Bronchial epithelial cell (primary cell): ENCODE measurements around the gene SLC4A5. TPM values are rescaled to one million over a fixed set of nuclear protein-coding genes. Genes with fewer than 3 reads are reported as not detected.

Experiments used
- DNase-seq: peaks from one replicate; pipeline ENCODE4 v3.0.0-alpha.2; 2010; ENCODE audit warnings: low read depth
- FAIRE-seq: peaks from 2 replicates; lab custom pipeline; 2011; peaks lifted over from hg19 to GRCh38; lab: Jason Lieb, UNC
- H3K27me3 ChIP-seq: 2 replicates; pipeline ENCODE4 v1.5.1; 2011; ENCODE audit warnings: low read length; ENCODE audit not compliant: control insufficient read depth, insufficient read depth
- H3K36me3 ChIP-seq: 2 replicates; pipeline ENCODE4 v1.5.1; 2011; ENCODE audit warnings: low read length; ENCODE audit not compliant: control insufficient read depth, insufficient read depth
- H3K4me3 ChIP-seq: 2 replicates; pipeline ENCODE4 v1.5.1; 2011; ENCODE audit warnings: mild to moderate bottlenecking, low read depth, low read length, control low read depth
- total RNA-seq: library from RNA; depleted of rRNA; stranded (reverse); fragments of >200 nt; gene quantifications from 2 replicates; pipeline ENCODE4 v1.2.1, GENCODE V29; 2014
- TF ChIP-seq, protein P1 (sequence below): IDR thresholded peaks from 2 replicates; pipeline ENCODE4 v1.5.1; 2011; ENCODE audit warnings: mild to moderate bottlenecking, moderate library complexity, low read length, control low read depth, inconsistent platforms; ENCODE audit not compliant: insufficient read depth, severe bottlenecking

The SLC4A5 gene
- total RNA-seq, 1 donor from 2014 or later = under 0.01 TPM

DNA sequence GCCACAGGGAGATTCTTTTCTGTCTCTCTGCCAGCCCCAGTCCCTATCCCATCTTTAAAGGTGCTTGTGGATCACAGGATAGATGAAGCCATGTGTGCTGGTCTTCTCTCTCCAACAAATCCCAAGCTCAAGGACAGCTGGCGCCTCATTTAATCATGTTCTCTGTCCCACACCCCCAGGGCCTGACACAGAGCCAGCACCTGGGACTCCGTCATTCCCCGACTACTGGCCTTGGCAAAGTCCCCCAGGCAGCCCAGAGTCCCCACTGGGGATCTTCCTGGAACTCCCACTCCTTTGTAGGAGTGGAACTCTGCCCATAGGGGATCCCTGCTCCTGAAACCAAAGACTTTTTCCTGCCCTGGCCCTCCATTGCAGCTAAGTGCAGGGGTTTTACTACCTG, 84.0 kb downstream of the SLC4A5 start:
- FAIRE-seq (no peak), DNase-seq (no peak)
- Histone ChIP-seq H3K36me3 (no peaks in the 10 kb centered on the region), H3K4me3 (no peak overlapping the region), H3K27me3 (no peaks in the 10 kb centered on the region)
- TF ChIP-seq, protein P1, sequence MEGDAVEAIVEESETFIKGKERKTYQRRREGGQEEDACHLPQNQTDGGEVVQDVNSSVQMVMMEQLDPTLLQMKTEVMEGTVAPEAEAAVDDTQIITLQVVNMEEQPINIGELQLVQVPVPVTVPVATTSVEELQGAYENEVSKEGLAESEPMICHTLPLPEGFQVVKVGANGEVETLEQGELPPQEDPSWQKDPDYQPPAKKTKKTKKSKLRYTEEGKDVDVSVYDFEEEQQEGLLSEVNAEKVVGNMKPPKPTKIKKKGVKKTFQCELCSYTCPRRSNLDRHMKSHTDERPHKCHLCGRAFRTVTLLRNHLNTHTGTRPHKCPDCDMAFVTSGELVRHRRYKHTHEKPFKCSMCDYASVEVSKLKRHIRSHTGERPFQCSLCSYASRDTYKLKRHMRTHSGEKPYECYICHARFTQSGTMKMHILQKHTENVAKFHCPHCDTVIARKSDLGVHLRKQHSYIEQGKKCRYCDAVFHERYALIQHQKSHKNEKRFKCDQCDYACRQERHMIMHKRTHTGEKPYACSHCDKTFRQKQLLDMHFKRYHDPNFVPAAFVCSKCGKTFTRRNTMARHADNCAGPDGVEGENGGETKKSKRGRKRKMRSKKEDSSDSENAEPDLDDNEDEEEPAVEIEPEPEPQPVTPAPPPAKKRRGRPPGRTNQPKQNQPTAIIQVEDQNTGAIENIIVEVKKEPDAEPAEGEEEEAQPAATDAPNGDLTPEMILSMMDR = no peak

- DNase-seq (no peak), FAIRE-seq (no peak)
- TF ChIP-seq, protein P1 = no peak
- Histone ChIP-seq H3K4me3 (no peak overlapping the region), H3K27me3 (no peaks in the 10 kb centered on the region), H3K36me3 (no peaks in the 10 kb centered on the region)
These were observed 87.5 kb downstream of the SLC4A5 start for GRCh38 chr2:74255660-74256213.

- Histone ChIP-seq H3K27me3 (no peaks in the 10 kb centered on the region), H3K36me3 (no peaks in the 10 kb centered on the region), H3K4me3 (no peak overlapping the region)
- TF ChIP-seq, protein P1 = no peak
- FAIRE-seq (no peak), DNase-seq (no peak)
These were observed 89.3 kb downstream of the SLC4A5 start for GRCh38 chr2:74253971-74254310.

- no peak for FAIRE-seq
These were observed 89.8 kb downstream of the SLC4A5 start for GRCh38 chr2:74253306-74253970.

DNA sequence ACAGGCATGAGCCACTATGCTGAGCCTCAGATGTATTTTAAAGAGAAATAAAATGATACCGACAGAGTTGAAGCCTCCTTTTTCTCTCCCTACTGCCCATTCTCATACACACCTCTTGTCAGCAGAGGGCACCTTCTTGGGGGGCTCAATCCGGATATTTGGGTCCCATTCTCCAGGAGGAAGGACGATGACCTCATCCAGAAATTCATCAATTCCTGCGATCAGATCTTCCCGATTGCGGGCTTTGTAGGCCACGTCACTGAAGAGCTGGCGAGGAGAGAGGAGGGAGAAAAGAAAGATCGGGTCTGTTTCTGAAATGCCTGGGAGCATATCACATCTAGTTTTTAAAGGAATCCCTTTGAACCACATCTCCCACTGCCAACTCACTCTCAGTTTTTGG, 90.4 kb downstream of the SLC4A5 start:
- TF ChIP-seq, protein P1 = no peak
- DNase-seq = no peak
- FAIRE-seq = no peak
- Histone ChIP-seq H3K4me3 (no peak overlapping the region), H3K36me3 (no peaks in the 10 kb centered on the region), H3K27me3 (no peaks in the 10 kb centered on the region)

More at GRCh38 chr2:74253306-74253970, 89.8 kb downstream of the SLC4A5 start:
- Histone ChIP-seq H3K36me3 (no peaks in the 10 kb centered on the region), H3K4me3 (no peak overlapping the region), H3K27me3 (no peaks in the 10 kb centered on the region)
- no peak for DNase-seq
- TF ChIP-seq, protein P1 = no peak

DNA sequence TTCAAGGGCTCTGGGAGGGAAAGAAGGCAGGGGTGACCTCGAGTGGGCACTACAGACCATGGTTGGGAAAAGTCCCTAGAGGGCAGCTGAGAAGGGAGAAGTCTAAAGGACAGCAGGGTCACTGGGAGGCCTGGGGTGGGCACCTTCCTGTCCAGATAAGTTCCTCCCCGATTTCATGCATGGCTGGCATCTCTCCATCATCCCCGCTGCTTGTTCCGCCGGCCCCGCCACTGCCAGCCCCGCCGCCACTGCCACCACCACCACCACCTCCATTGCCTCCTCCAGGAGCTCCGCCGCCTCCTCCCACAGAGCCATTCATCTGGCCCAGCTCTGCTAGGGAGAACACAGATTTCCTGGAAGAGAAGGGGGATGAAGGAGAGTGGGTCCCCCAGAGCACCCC, 91.2 kb downstream of the SLC4A5 start:
- no peak overlapping the region for H3K4me3 ChIP-seq
- no peak for DNase-seq
- H3K36me3 ChIP-seq = no peaks in the 10 kb centered on the region
- FAIRE-seq = no peak
- H3K27me3 ChIP-seq = no peaks in the 10 kb centered on the region
- TF ChIP-seq, protein P1 = no peak
